GM12892 (cell line): ENCODE data around the gene DCUN1D2.
A peak's percentile ranks its signal among the peaks of the same experiment; 100 is the strongest.

Experiments used
- DNase-seq: peaks from one replicate; pipeline ENCODE4 v3.0.0; 2011; ENCODE audit not compliant: insufficient read length
- FAIRE-seq: peaks from 2 replicates; lab custom pipeline; 2011; peaks lifted over from hg19 to GRCh38; lab: Jason Lieb, UNC
- POLR2A ChIP-seq: IDR thresholded peaks from 2 replicates; pipeline ENCODE4 v1.6.1; 2011; ENCODE audit warnings: low read depth, low read length, control low read depth
- POLR2AphosphoS5 ChIP-seq: IDR thresholded peaks from 2 replicates; pipeline ENCODE4 v1.6.1; 2011; ENCODE audit warnings: low read depth, low read length, control low read depth
- TAF1 ChIP-seq: IDR thresholded peaks from 2 replicates; pipeline ENCODE4 v1.6.1; 2011; ENCODE audit warnings: low read depth, mild to moderate bottlenecking, control low read depth, low read length, borderline replicate concordance

The DCUN1D2 gene

GRCh38 chr13:113511361-113511760, 20.9 kb upstream of the DCUN1D2 start:
- FAIRE-seq: no peak
- no peak for DNase-seq
- TF ChIP-seq TAF1 (no peak), POLR2AphosphoS5 (no peak), POLR2A (no peak)

DNA sequence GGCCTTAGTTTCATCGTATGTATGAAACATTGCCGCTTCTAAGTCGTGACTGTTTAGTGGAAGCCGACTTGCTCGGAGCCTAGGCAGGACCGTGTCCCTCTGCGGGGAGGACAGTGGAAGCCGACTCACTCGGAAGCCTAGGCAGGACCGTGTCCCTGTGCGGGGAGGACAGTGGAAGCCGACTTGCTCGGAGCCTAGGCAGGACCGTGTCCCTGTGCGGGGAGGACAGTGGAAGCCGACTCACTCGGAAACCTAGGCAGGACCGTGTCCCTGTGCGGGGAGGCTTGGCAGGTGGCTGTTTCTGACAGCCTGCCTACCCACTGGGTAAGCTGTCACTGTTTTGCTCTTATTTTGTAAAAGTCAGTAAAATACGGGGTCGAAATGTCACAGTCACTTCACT, 20.4 kb upstream of the DCUN1D2 start:
- FAIRE-seq (peak; percentile 33), DNase-seq (no peak)
- TF ChIP-seq POLR2AphosphoS5: no peak
- TF ChIP-seq POLR2A: no peak
- TF ChIP-seq TAF1: no peak

DNA sequence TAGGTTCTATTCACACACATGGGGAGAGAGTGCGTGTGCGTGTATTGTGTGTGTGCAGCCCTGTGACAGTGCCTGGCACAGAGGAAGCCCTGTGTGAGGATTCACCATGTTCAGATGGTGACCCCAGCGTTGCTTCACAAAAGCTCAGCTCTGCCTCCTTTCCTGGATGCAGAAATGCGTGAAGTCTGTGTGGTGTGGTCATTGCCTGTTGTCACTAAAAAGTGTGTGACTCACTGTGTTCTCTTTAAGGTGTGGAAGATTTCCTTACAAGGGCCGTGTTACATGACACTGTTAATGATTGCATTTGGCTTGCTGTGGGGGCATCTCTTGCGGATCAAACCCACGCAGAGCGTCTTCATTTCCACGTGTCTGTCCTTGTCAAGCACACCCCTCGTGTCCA, 19.5 kb upstream of the DCUN1D2 start:
- FAIRE-seq (no peak), DNase-seq (no peak)
- no peak for TF ChIP-seq POLR2A
- no peak for TF ChIP-seq TAF1
- no peak for TF ChIP-seq POLR2AphosphoS5

DNA sequence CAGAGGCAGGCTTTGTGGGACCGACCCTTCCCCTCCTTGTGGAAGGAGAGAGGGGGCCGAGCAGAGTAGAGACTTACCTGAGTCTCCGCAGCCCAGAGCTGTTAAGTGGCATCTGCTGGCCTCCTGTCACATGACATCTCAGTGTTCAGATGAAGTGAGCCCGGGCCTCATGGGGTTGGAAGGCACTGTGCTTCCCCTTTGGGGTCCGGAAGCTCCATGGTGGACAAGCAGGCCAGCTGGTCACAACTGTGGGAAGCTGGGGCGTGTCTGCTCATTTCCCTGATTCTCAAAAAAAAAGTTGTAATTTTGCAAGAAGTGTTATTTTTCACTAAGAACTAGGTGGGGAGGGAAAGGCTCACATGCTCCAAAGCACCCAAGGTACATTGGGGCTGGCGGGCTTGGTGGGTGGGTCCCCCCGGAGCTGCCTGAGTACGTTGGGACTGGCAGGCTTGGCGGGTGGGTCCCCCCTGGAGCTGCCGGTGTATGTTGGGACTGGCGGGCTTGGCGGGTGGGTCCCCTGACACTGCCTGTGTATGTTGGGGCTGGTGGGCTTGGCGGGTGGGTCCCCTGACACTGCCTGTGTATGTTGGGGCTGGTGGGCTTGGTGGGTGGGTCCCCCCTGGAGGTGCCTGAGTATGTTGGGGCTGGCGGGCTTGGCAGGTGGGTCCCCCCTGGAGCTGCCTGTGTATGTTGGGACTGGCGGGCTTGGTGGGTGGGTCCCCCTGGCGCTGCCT, 18.2 kb upstream of the DCUN1D2 start:
- DNase-seq: no peak
- TF ChIP-seq POLR2A (no peak), POLR2AphosphoS5 (no peak), TAF1 (no peak)
- no peak for FAIRE-seq

GRCh38 chr13:113507505-113508345, 17.2 kb upstream of the DCUN1D2 start:
- FAIRE-seq: no peak
- no peak for DNase-seq

DNA sequence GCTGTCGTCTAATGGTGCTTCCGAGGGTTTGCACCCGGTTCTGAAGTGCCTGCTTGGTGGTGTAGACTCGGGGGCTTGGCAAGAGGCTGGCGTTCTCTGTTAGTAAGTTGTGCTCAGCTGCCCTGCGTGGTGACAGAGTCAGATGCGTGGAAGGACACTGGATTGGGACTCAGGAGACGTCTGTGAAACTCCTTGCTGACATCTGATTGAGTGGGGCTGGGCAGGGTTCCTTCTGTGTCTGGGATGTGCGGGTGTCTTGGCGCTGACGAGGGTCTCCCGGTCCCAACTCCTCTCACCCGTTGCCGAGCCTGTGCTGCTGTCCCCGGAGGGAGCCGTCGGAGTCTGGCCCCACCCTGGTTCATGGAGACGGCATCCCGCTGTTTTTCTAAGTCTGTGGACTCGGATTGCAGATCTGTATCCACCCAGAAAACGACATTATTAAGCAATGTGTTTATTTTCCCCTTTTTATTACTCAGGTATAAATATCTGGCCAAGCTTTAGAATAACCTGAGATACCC, 16.4 kb upstream of the DCUN1D2 start:
- TF ChIP-seq POLR2AphosphoS5 (no peak), POLR2A (no peak), TAF1 (no peak)
- DNase-seq: no peak
- FAIRE-seq: no peak

More at GRCh38 chr13:113507505-113508345, 17.2 kb upstream of the DCUN1D2 start:
- TF ChIP-seq POLR2AphosphoS5 (no peak), TAF1 (no peak), POLR2A (no peak)

GRCh38 chr13:113506025-113506685, 15.6 kb upstream of the DCUN1D2 start:
- no peak for DNase-seq
- FAIRE-seq: no peak

GRCh38 chr13:113502686-113503085, 12.2 kb upstream of the DCUN1D2 start:
- no peak for DNase-seq
- FAIRE-seq: no peak
- no peak for TF ChIP-seq POLR2A
- no peak for TF ChIP-seq TAF1
- TF ChIP-seq POLR2AphosphoS5: no peak

More at GRCh38 chr13:113506025-113506685, 15.6 kb upstream of the DCUN1D2 start:
- TF ChIP-seq POLR2AphosphoS5 (no peak), POLR2A (0 out of 2 replicates have a peak, but pooled peaks have one; percentile 23)

DNA sequence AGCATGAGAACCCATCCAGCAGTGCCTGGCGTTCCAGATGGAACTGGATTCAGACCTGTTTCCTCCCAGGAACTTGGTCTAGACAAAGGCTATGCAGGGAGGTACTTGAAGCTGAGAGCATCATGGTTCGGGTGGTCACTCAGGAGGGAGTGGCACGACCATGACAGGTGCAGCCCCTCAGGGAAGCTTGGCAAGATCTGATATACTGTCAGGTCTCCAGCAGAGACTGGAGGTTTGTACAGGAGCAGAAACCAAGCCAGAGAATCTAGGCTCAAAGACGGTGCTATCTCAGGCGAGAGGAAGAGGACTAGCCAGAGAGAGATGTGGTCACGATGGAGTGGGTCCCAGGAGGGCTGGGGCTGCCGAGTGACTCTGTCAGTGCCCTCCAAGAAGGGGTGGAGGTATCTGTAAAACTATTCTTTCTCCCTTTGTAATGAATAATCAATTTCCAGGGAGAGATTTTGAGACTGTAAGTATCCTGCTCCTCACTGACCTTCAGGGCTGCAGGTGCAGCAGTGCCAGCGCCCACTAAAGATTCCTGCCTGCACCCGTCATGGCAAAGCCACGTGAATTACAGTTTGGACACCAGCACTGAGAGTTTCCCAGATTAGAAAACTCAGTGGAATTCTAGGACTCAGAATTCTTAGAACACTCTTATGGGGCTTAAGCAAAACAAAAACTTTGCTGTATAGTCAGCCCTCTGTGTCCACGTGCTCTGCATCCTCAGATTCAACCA, 10.2 kb upstream of the DCUN1D2 start:
- TF ChIP-seq TAF1 (no peak), POLR2A (no peak), POLR2AphosphoS5 (no peak)
- FAIRE-seq (no peak), DNase-seq (no peak)

DNA sequence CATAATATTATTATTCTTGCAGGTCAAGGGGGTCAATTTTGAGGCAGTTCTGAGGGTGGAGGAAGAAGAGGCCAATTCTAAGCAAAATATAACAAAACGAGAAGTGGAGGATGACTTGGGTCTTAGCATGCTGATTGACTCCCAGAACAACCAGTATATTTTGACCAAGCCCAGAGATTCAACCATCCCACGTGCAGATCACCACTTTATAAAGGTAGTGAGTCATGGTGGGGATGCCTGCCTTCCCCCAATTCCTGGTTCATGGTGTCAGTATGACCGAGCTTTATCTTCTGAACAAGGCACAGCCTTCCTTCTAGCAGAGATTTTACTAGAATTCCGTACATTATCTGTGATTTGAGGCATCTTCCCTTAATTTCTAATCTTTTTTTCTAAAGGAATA, 9.4 kb upstream of the DCUN1D2 start:
- DNase-seq: no peak
- TF ChIP-seq POLR2A: no peak
- no peak for TF ChIP-seq TAF1
- TF ChIP-seq POLR2AphosphoS5: no peak
- FAIRE-seq: no peak

DNA sequence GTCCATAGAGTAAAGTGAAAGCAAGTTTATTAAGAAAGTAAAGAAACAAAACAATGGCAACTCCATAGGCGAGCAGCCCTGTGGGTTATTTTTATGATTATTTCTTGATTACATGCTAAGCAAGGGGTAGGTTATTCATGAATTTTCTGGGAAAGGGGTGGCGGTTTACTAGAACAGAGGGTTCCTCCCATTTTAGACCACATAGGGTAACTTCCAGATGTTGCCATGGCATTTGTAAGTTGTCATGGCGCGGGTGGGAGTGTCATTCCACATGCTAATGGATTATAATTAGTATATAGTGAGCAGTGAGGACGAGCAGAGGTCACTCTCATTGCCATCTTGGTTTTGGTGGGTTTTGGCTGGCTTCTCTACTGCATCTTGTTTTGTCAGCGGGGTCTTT, 8.4 kb upstream of the DCUN1D2 start:
- TF ChIP-seq POLR2AphosphoS5 (no peak), POLR2A (no peak), TAF1 (no peak)
- FAIRE-seq: no peak
- DNase-seq: no peak
